Epidermal melanocyte (primary cell): ENCODE measurements around the gene PSD4.

Experiments
- DNase-seq: peaks from one replicate; pipeline ENCODE4 v3.0.0; 2011; ENCODE audit warnings: low spot score; ENCODE audit not compliant: insufficient read length

PSD4 gene

GRCh38 chr2:113167962-113168340 is 5.8 kb upstream of the PSD4 start:
- DNase-seq: no peak

- no peak for DNase-seq
Measured at GRCh38 chr2:113169002-113169530, 4.7 kb upstream of the PSD4 start.

- DNase-seq: no peak
Measured at GRCh38 chr2:113169586-113169985, 4.2 kb upstream of the PSD4 start.

GRCh38 chr2:113171334-113172075 is 2.3 kb upstream of the PSD4 start:
- DNase-seq: no peak

- no peak for DNase-seq
Measured at GRCh38 chr2:113172721-113173541, 840 bp upstream of the PSD4 start.

GRCh38 chr2:113174376-113174750 is 592 bp downstream of the PSD4 start:
- no peak for DNase-seq

- no peak for DNase-seq
Measured at GRCh38 chr2:113175042-113175628, 1.4 kb downstream of the PSD4 start.

- DNase-seq: no peak
Measured at GRCh38 chr2:113175736-113176695, 2.2 kb downstream of the PSD4 start.

- no peak for DNase-seq
Measured at GRCh38 chr2:113176696-113177355, 3.1 kb downstream of the PSD4 start.

- DNase-seq: no peak
Measured at GRCh38 chr2:113178069-113178746, 4.4 kb downstream of the PSD4 start.

- no peak for DNase-seq
Measured at GRCh38 chr2:113178891-113179290, 5.1 kb downstream of the PSD4 start.

- DNase-seq: no peak
Measured at GRCh38 chr2:113179446-113180045, 5.8 kb downstream of the PSD4 start.

- no peak for DNase-seq
Measured at GRCh38 chr2:113180131-113180946, 6.6 kb downstream of the PSD4 start.

GRCh38 chr2:113181258-113182051 is 7.7 kb downstream of the PSD4 start:
- no peak for DNase-seq

- no peak for DNase-seq
Measured at GRCh38 chr2:113182471-113183260, 8.9 kb downstream of the PSD4 start.

GRCh38 chr2:113183264-113183663 is 9.5 kb downstream of the PSD4 start:
- no peak for DNase-seq

- no peak for DNase-seq
Measured at GRCh38 chr2:113183703-113184102, 9.9 kb downstream of the PSD4 start.
